HG03159 (cell line): ENCODE measurements around the gene WASF2.
"Not testable (repeated sequence)": the region's sequence is repeated elsewhere in the genome, so short reads cannot be mapped to it uniquely, and the experiment has no call there.

Source experiments
- ATAC-seq: cut with Tn5 transposase; IDR thresholded peaks from one replicate; pipeline ENCODE4 v1.9.1; 2021; ENCODE audit warnings: mild to moderate bottlenecking, moderate library complexity; ENCODE audit not compliant: unreplicated experiment

WASF2 gene

GRCh38 chr1:27400082-27400962, 89.6 kb downstream of the WASF2 start:
- no peak for ATAC-seq

DNA sequence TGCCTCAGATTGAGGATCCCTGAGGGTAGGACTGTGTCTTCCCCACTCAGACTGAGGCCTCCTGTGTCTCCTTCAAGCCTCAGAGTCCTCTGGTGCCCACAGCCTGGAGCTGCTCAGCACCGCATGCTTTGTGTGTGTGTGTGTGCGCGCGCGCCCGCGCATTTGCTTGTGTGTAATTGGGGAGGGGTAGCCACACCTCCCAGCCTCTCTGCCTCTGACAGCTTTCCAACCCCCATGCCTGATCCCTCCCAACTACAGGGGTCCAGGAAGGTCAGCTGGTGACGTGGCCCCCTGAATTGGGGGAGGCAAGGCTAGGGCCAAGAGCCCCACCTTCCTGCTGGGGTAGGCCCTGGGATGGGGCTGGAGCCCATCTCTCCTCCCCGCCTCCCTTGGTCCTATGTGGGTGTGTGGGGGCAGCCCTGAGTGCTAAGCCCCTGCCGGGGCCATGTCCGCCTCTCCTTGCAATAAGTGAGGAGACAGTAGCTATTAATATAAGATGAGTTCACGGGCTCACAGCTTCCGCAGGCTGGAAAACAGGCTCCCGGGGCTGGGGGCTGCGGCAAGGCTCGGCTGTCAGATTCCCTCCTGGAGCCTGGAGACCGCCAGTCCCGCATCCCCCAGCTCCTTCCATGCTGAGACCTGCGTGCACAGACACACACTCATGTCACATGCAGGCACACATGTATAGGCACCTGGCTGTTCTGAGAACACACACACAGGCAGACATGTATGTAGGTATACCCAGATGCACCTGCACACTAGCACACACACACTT, 90.5 kb downstream of the WASF2 start:
- ATAC-seq, result no peak

- ATAC-seq, result no peak
These were observed 91.4 kb downstream of the WASF2 start for GRCh38 chr1:27398405-27399149.

- no peak for ATAC-seq
These were observed 92.2 kb downstream of the WASF2 start for GRCh38 chr1:27397749-27398148.

- no peak for ATAC-seq
These were observed 92.9 kb downstream of the WASF2 start for GRCh38 chr1:27397110-27397509.

DNA sequence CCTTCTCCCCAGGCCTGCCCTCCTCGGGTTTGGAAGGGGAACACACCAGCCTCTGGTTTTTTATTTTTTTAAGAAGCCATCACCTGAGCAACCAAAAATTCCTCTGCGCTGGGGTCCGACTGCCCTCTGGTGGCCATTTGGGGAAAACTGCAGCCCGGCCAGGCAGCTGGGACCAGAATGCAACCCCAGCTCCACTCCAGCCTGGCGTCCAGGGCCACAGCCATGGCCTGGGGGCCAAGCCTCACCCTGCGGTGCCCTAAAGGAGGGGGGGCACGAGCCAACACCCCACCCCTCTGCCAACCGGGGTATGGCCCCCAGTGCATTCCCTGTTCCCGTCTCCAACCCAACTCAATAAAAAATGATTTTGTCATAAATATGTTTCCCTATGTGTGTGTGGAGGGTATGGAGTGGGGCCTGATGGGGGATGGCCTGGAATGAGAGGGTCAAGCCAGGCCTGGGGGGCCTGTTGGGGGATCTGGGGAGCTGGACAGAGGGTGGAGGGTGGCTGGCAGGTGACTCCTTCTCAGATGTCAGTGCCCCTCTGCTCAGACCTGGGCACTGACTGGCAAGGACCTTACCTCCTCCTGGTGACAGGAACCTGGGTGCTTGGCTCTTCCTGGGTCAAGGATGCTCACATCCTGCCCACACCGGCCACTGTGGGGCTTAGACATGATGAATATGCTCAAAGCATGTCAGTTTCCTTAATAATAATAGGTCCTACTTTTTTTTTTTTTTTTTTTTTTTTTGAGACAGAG, 94.3 kb downstream of the WASF2 start:
- ATAC-seq, result no peak

DNA sequence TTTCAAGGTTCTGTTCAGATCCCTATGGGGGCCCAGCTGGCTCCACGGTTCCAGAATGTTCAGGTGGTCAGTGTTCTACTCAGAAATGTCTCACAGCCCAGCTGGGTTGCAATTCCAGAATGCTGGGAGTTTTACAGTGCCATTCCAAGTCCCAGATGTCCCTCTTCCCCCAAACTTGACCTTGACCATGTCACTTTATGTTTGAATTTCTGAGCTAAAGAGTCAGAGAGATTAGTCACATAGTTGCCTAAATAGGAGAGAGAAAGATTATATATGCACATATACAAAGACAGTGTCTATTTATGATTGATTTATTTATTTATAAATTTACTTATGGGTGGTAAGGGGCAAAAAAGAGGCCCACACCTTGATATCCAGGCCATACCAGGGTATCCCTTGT, 95.0 kb downstream of the WASF2 start:
- ATAC-seq, result no peak

DNA sequence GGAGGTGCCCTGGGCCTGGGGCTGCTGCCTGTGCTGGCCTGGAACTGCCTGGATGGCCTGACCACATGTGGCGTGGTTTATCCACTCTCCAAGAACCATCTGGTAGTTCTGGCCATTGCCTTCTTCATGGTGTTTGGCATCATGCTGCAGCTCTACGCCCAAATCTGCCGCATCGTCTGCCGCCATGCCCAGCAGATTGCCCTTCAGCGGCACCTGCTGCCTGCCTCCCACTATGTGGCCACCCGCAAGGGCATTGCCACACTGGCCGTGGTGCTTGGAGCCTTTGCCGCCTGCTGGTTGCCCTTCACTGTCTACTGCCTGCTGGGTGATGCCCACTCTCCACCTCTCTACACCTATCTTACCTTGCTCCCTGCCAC, 95.7 kb downstream of the WASF2 start:
- no peak for ATAC-seq

DNA sequence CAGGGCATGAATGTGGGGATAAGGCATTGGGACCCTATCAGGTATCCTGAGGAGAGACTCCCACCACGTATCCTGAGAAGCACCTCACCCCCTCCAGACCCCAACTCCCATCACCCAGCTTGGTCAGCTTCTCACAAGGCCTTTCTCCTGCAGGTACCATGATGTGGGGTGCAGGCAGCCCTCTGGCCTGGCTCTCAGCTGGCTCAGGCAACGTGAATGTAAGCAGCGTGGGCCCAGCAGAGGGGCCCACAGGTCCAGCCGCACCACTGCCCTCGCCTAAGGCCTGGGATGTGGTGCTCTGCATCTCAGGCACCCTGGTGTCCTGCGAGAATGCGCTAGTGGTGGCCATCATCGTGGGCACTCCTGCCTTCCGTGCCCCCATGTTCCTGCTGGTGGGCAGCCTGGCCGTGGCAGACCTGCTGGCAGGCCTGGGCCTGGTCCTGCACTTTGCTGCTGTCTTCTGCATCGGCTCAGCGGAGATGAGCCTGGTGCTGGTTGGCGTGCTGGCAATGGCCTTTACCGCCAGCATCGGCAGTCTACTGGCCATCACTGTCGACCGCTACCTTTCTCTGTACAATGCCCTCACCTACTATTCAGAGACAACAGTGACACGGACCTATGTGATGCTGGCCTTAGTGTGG, 96.2 kb downstream of the WASF2 start:
- no peak for ATAC-seq

DNA sequence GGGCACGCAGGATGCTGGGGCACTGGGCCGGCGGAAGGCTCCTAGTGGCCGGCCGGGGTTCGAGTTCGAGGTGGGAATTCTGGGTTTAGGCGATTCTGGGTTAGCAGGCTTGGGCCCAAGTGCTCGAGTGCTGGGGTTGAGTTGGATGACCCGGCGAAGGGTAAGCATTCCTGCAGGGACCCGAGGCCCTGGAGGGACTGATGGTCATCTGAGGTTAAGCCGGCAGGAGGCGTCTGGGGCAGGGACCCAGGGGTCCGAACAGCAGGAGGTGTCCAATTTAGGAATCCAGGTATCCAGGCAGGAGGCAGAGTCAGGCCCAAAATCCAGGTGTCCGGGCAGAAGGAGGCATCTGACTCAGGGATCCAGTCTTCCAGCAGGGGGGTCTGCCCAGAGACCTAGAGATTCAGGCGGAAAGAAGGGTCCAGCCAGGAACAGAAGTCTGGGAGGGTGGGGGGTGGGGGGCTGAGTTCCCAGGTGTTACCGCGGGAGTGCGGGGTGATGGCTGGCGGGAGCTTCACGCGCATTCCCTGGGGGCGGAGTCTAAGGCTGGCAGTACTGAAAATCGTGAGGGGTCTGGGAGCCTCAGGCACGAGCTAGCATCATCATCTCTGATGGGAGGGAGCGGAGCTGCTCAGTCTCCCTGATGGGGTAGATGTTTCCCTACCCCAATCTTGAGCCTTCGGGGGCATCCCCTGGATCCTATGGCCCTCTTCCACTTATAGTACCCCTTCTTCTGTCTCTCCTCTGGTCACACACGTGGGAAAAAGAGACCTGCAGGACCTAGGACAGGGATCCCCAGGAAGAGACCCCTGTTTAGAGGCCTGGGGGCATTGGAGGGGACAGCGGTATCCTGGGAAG, 97.0 kb downstream of the WASF2 start:
- no peak for ATAC-seq

DNA sequence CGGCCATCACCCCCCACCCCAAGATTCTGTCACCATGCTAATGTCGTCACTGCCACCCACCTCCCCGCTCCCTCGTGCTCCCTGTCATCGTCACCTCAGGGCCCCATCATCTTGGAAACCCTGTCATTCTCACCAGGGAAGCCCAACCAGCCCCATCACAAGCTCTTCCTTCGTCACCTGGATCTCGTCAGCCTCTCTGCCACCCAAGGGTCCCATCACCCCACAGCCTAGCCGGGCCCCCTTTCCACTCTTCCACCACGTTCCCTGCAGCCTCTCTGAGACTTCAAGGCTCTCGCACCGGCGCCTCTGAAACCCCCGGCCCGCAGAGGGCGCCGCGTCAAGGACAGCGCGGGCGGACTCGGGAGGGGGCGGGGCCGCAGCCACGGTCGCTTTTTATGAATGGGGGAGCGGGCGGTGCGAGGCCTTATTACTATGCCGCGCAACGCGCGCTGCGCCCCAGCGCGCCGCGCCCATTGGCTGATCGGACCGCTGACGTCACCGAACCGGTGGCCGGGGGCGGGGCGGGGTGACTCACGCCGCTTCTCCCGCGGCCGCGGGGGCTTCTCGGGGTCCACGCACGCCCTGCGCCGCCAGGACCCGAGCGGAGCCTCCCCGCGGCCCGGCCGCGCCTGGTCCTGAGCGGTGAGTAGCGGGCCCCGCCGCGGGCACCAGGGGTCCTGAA, 97.7 kb downstream of the WASF2 start, which contains the start of gene GPR3:
Gene GPR3, plus strand, starts transcription at position 527 of the 682 bp plus-strand sequence. CDS start 1,177 bp downstream, outside the sequence.
- peak; percentile 70 for ATAC-seq

GRCh38 chr1:27391511-27392095, 98.4 kb downstream of the WASF2 start:
- ATAC-seq, result no peak

GRCh38 chr1:27388337-27389005, 101.5 kb downstream of the WASF2 start:
- no peak for ATAC-seq

DNA sequence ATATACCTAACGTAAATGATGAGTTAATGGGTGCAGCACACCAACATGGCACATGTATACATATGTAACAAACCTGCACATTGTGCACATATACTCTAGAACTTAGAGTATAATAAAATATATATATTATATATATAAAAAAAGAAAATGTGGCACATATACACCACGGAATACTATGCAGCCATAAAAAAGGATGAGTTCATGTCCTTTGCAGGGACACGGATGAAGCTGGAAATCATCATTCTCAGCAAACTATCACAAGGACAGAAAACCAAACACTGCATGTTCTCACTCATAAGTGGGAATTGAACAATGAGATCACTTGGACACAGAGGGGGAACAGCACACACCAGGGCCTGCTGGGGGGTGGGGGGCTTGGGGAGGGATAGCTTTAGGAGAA, 105.2 kb downstream of the WASF2 start:
- not testable (repeated sequence) for ATAC-seq

DNA sequence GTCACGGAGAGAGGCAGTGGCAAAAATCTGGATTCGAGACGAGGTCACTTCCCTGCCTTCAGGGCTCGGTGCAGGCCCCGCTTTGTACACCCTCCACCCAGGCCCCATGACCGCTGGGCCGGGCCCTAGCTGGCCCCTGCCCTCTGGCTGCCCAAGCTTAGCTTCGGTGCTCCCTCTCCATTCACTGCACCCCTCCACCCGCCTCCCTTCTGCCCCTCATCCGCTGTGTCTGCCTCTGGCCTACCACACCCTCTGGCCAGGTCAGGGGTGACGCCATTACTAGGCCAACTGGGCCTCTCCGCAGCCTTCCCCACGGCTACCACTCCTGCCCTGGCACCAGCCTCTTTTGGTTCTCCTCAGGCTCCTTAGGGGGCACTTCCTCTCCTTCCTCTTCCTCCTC, 106.3 kb downstream of the WASF2 start:
- no peak for ATAC-seq

DNA sequence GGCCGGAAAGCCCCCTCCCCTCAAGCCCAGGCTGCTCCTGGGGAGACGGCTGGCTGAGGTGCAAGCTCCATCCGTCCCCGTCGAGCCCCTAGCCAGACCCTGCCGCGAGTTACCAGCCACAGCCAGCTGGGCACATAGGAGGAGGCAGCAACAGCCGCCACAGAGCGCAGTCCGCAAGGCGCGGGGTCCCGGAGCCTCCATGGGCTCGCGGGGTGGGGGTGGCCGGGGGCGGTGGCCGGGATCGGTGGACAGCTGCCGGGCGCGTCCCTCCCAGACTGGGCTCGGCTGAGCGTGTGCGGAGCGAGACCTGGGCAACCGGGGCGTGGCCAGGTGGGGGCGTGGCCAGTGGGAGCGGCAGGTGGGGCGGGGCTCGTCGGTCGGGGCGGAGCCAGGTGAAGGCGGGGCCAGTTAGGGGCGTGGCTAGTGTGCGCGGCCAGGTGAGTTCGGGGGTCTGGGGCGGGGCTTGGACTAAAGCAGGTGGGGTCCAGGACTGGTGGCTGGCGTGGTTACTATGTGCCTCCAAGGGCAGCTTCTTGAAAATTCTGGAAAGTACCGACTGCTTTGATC, 106.8 kb downstream of the WASF2 start, which contains the start of gene CD164L2:
Gene CD164L2, minus strand, starts transcription at position 295 of the 567 bp plus-strand sequence. Its CDS starts 94 bp downstream, at position 201.
- no peak for ATAC-seq
